Upper lobe of right lung (tissue), 1 donor: ENCODE results near the gene RABGGTA. TPM values are rescaled to one million over a fixed set of nuclear protein-coding genes. Genes with fewer than 3 reads are reported as not detected.
A peak's percentile ranks its signal among the peaks of the same experiment; 100 is the strongest.

Experiments
- ATAC-seq: fragments of 200-7000 bp; cut with Tn5 transposase; one replicate; pipeline ENCODE4 v1.9.1; 2020; ENCODE audit warnings: mild to moderate bottlenecking, moderate library complexity
- DNase-seq: peaks from one replicate; pipeline ENCODE4 v3.0.0-alpha.2; 2020
- H3K27ac ChIP-seq: fragments of 200-600 bp; one replicate; pipeline ENCODE4 v1.8.0; 2022
- H3K27me3 ChIP-seq: fragments of 200-600 bp; one replicate; pipeline ENCODE4 v1.8.0; 2022; ENCODE audit warnings: mild to moderate bottlenecking
- H3K36me3 ChIP-seq: fragments of 200-600 bp; one replicate; pipeline ENCODE4 v1.8.0; 2022
- H3K4me1 ChIP-seq: fragments of 200-600 bp; one replicate; pipeline ENCODE4 v1.8.0; 2022
- H3K4me3 ChIP-seq: fragments of 200-600 bp; one replicate; pipeline ENCODE4 v1.8.0; 2022; ENCODE audit warnings: mild to moderate bottlenecking
- H3K9me3 ChIP-seq: fragments of 200-600 bp; one replicate; pipeline ENCODE4 v1.8.0; 2022
- CTCF ChIP-seq: fragments of 200-600 bp; IDR thresholded peaks from one replicate; pipeline ENCODE4 v1.8.0; 2022; ENCODE audit warnings: antibody characterized with exemption
- intact Hi-C: fragments of 100-400 bp; cut with DNase I; formaldehyde crosslinking; loops from one replicate; pipeline ENCODE4 v1.11.0; 2022
- total RNA-seq: library from RNA; stranded (reverse); fragmentation: NEBNext Ultra II Directional; extraction: Animal tissue kit (Norgen Biotek cat#: 25700); gene quantifications from one replicate; pipeline ENCODE4 v1.2.1, GENCODE V29; 2021
- donor health status: DM: no; HTN: yes; CAD: no; lungs with severe emphysema.

Gene RABGGTA
- total RNA-seq, 1 donor from 2014 or later = 50.3 TPM

DNA sequence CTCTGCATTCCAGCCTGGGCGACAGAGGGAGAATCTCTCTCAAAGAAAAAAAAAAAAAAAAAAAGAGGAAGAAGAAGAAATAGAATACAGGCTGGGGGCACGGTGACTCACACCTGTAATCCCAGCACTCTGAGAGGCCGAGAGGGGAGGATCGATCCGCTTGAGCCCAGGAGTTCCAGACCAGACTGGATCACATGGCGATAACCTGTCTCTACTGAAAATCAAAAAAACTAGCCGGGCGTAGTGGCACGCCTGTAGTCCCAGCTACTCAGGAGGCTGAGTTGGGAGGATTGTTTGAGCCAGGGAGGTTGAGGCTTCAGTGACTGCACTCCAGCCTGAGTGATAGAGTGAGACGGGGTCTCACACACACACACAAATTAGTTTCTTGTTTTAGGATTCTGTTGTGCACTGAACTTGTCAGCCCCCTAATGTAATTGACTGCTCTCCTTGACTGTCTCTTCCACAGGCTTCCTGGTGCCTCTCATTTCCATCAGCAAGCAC is 28.0 kb downstream of the RABGGTA start:
- H3K4me3 ChIP-seq = peak overlapping the region; percentile 95

DNA sequence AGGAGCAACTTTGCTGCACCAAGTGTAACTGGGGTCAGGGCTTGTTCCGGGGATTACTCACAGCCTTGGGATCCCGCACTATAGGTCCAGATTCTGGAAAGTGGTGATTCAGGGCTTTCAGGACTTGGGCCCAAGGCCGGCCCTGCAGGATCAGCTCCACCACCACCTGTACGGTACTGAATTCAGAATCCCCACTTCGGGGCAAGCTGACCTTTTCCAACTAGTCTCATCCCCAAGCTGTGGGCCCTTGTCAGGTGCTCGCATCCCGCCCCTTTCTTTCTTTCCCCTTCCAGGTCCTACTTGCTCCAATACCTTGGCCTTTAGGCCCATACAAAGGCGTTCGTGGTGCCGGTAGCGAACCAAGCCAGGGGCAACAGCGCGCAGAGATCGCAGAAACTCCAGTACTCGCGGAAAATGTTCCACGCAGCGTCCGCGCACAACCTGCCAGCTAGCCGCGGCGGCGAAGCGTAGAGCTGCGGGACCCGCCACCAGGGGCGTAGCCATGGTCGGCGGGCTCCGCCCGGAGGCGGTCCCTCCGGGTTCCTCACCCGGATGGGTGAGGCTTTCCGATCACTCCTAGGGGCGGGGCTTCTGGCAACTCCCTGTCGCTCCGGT is 29.5 kb downstream of the RABGGTA start:
- H3K36me3 ChIP-seq = peaks cover 44% of the 10 kb centered on the region
- TF ChIP-seq CTCF = peak; percentile 56
- intact Hi-C loops = no loop called here
- peak; percentile 97 for DNase-seq
- peak; percentile 94 for ATAC-seq
- H3K27ac ChIP-seq = peak overlapping the region; percentile 100
- H3K4me1 ChIP-seq = peaks cover 41% of the 10 kb centered on the region
- H3K27me3 ChIP-seq = no peaks in the 10 kb centered on the region
- H3K9me3 ChIP-seq = no peaks in the 10 kb centered on the region
- peak overlapping the region; percentile 95 for H3K4me3 ChIP-seq

More for the DNA sequence above, 28.0 kb downstream of the RABGGTA start:
- H3K4me1 ChIP-seq = peaks cover 41% of the 10 kb centered on the region
- TF ChIP-seq CTCF = no peak
- H3K27ac ChIP-seq = peak overlapping the region; percentile 100
- no peak for ATAC-seq
- intact Hi-C loops = no loop called here
- no peak for DNase-seq
- no peaks in the 10 kb centered on the region for H3K27me3 ChIP-seq
- H3K36me3 ChIP-seq = peaks cover 30% of the 10 kb centered on the region
- no peaks in the 10 kb centered on the region for H3K9me3 ChIP-seq

DNA sequence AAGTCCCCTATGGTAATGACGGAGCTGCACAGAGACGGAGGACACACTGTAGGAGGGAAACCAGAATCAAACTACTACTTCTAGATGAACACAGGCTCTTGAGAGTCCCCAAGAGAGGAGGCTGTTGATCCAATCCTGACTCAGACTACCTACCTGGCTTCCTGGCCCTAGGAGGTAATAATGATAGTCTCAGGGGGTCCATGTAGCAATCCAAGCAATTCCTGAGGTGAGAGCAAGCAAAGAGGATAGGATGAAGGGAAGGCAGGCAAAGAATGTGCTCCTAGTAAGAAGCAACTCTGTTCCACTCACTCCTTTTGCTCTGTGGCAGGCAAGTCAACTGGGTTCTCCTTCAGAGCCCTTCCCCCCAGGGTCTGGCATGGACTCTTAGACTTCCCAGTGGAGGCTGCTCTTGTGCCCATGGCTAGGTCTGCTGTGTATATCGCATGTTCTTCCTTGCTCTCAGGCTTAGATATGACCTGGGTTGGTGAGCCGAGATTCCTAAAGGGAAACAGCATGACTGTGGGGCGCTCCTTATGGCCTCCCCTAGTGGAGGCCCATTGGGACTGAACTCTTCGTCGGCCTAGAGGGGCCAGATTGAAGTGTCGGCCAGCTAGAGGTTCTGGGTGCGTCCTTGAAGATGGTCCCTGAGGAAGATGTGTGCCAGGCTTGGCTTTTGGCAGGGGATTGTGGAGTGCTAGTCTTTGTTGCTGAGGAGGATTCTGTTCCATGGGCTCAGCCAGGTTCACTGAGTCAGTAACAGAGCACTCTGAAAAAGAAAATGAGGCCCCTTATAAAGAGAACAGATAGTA is 31.1 kb downstream of the RABGGTA start:
- intact Hi-C loops = no loop called here
- peaks cover 60% of the 10 kb centered on the region for H3K36me3 ChIP-seq
- no peaks in the 10 kb centered on the region for H3K9me3 ChIP-seq
- no peak for TF ChIP-seq CTCF
- peak; percentile 21 for DNase-seq
- H3K27ac ChIP-seq = no peak overlapping the region
- no peak for ATAC-seq
- no peaks in the 10 kb centered on the region for H3K27me3 ChIP-seq
- H3K4me3 ChIP-seq = peak overlapping the region; percentile 2
- peaks cover 41% of the 10 kb centered on the region for H3K4me1 ChIP-seq

- no peak for TF ChIP-seq CTCF
- intact Hi-C loops = no loop called here
- no peaks in the 10 kb centered on the region for H3K9me3 ChIP-seq
- peaks cover 63% of the 10 kb centered on the region for H3K36me3 ChIP-seq
- ATAC-seq (no peak), DNase-seq (no peak)
- H3K4me3 ChIP-seq = no peak overlapping the region
- H3K4me1 ChIP-seq = peaks cover 47% of the 10 kb centered on the region
- H3K27me3 ChIP-seq = no peaks in the 10 kb centered on the region
- H3K27ac ChIP-seq = no peak overlapping the region
Observed at GRCh38 chr14:24238527-24239037, 32.8 kb downstream of the RABGGTA start.

DNA sequence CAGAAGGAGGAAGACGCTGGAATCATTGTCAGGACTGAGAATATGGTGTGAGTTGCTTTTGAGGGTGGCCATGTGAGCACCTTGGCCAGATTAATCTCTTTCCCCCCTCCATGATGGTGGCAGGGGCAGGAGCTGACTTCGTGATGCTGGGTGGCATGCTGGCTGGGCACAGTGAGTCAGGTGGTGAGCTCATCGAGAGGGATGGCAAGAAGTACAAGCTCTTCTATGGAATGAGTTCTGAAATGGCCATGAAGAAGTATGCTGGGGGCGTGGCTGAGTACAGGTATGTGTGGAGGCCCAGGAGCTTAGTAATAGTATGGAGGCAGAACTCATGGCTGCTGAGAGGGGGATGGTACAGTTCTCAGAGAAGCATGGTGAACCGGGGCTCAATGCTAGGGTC is 33.3 kb downstream of the RABGGTA start:
- no peaks in the 10 kb centered on the region for H3K9me3 ChIP-seq
- H3K27me3 ChIP-seq = no peaks in the 10 kb centered on the region
- peaks cover 63% of the 10 kb centered on the region for H3K36me3 ChIP-seq
- DNase-seq (no peak), ATAC-seq (no peak)
- intact Hi-C loops = no loop called here
- no peak overlapping the region for H3K27ac ChIP-seq
- peaks cover 48% of the 10 kb centered on the region for H3K4me1 ChIP-seq
- no peak for TF ChIP-seq CTCF
- no peak overlapping the region for H3K4me3 ChIP-seq
